ENCODE data around the gene MGAT2.

GRCh38 chr14:49583629-49584028 is 37.0 kb upstream of the MGAT2 start:
- TF ChIP-seq CTCF (IDR thresholded peaks at IDR 0.05) (no peak), POLR2A (IDR thresholded peaks at IDR 0.05) (no peak)

Data from testis (tissue), 2 donors.